Mesendoderm (in vitro differentiated cells): ENCODE results near the gene CDC42BPA.

Experiments used
- DNase-seq: peaks from one replicate; pipeline ENCODE4 v3.0.0; 2013
- H2AK5ac ChIP-seq: 2 replicates; pipeline ENCODE4 v1.6.1; 2013; ENCODE audit warnings: low read length, inconsistent platforms
- H2BK120ac ChIP-seq: 2 replicates; pipeline ENCODE4 v1.6.1; 2013; ENCODE audit warnings: low read depth, mild to moderate bottlenecking, low read length, moderate library complexity, mixed read lengths
- H2BK15ac ChIP-seq: replicated peaks from 2 replicates; pipeline ENCODE4 v1.6.1; 2013; ENCODE audit warnings: low read depth, mild to moderate bottlenecking, moderate library complexity
- H2BK5ac ChIP-seq: 2 replicates; pipeline ENCODE4 v1.6.1; 2013; ENCODE audit warnings: low read length, inconsistent platforms
- H3K18ac ChIP-seq: 2 replicates; pipeline ENCODE4 v1.6.1; 2013; ENCODE audit warnings: mild to moderate bottlenecking, low read length, mixed read lengths
- H3K23ac ChIP-seq: one replicate; pipeline ENCODE4 v1.6.1; 2013; ENCODE audit warnings: low read length
- H3K27ac ChIP-seq: 2 replicates; pipeline ENCODE4 v1.5.1; 2013; ENCODE audit warnings: low read depth, mild to moderate bottlenecking, inconsistent platforms, low read length, moderate library complexity
- H3K27me3 ChIP-seq: 2 replicates; pipeline ENCODE4 v1.6.1; 2013; ENCODE audit warnings: low read length, control low read depth, mild to moderate bottlenecking, inconsistent platforms; ENCODE audit not compliant: insufficient read depth, poor library complexity
- H3K36me3 ChIP-seq: 2 replicates; pipeline ENCODE4 v1.6.1; 2013; ENCODE audit warnings: low read length, inconsistent platforms; ENCODE audit not compliant: control insufficient read depth, insufficient read depth
- H3K4ac ChIP-seq: one replicate; pipeline ENCODE4 v1.6.1; 2013; ENCODE audit warnings: low read depth, mild to moderate bottlenecking, low read length, moderate library complexity
- H3K4me1 ChIP-seq: 2 replicates; pipeline ENCODE4 v1.6.1; 2013; ENCODE audit warnings: low read depth, low read length, inconsistent platforms; ENCODE audit not compliant: control insufficient read depth
- H3K4me2 ChIP-seq: 2 replicates; pipeline ENCODE4 v1.6.1; 2013; ENCODE audit warnings: low read length
- H3K4me3 ChIP-seq: 2 replicates; pipeline ENCODE4 v1.5.1; 2013; ENCODE audit warnings: mild to moderate bottlenecking, low read length
- H3K56ac ChIP-seq: one replicate; pipeline ENCODE4 v1.6.1; 2013; ENCODE audit warnings: low read length
- H3K79me1 ChIP-seq: 2 replicates; pipeline ENCODE4 v1.6.1; 2013; ENCODE audit warnings: low read length, inconsistent platforms
- H3K79me2 ChIP-seq: 2 replicates; pipeline ENCODE4 v1.6.1; 2013; ENCODE audit warnings: mild to moderate bottlenecking, low read length; ENCODE audit not compliant: control insufficient read depth, insufficient read depth
- H3K9ac ChIP-seq: 2 replicates; pipeline ENCODE4 v1.6.1; 2013; ENCODE audit warnings: low read length, inconsistent platforms
- H4K5ac ChIP-seq: one replicate; pipeline ENCODE4 v1.6.1; 2013; ENCODE audit warnings: low read length
- H4K8ac ChIP-seq: one replicate; pipeline ENCODE4 v1.6.1; 2013; ENCODE audit warnings: low read depth, mild to moderate bottlenecking, control low read depth, low read length, moderate library complexity
- WGBS: extraction: QIAGEN DNeasy Blood & Tissue Kit; methylation state at CpG from one replicate; pipeline ENCODE4 v1.1.7; 2013; ENCODE audit warnings: low lambda C conversion rate, missing lambda C conversion rate; ENCODE audit not compliant: insufficient coverage; ENCODE audit errors: extremely low coverage; 5-methylcytosine and 5-hydroxymethylcytosine counted together

CDC42BPA gene

DNA sequence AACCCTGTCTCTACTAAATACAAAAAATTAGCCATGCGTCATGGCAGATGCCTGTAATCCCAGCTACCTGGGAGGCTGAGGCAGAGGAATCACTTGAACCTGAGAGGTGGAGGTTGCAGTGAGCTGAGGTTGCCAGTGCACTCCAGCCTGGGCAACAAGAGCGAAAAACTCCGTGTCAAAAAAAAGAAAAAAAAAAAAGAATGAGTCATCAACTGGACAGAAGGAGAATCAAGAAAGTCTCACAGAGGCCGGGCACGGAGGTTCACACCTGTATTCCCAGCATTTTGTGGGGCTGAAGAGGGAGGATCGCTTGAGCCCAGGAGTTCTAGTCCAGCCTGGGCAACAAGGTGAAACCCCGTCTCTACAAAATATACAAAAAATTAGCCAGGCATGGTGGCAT is 45.5 kb upstream of the CDC42BPA start:
- no CpG with 5 or more reads among the region's 7 CpGs for WGBS

DNA sequence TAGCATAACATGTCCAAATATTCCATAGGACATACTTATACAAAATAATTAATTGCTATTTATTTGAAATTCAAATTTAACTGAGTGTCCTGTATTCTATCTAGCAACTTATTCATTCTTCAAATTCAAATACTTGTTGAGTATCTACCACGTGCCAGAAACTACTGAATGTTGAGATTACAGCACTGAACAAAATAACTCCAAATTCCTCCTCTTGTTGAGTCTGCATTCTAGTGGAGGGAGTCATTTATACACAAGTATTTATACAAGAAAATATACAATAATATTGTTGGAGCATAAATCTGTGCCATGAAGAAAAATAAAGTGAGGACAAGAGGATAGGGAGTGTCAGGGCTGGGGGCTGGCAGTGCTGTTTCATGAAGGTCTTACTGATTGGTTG is 43.7 kb upstream of the CDC42BPA start:
- Histone ChIP-seq H3K4me3 (no peak overlapping the region), H4K5ac (no peak overlapping the region), H3K23ac (no peak overlapping the region), H3K27me3 (no peaks in the 10 kb centered on the region), H3K4me1 (peaks cover 5% of the 10 kb centered on the region), H2BK15ac (no peak overlapping the region), H3K36me3 (no peaks in the 10 kb centered on the region), H3K79me2 (no peaks in the 10 kb centered on the region), H3K56ac (no peak overlapping the region), H2AK5ac (no peak overlapping the region), H2BK5ac (no peak overlapping the region), H2BK120ac (no peak overlapping the region), H3K18ac (no peak overlapping the region), H3K27ac (no peak overlapping the region), H3K9ac (no peak overlapping the region), H3K4ac (no peak overlapping the region), H3K79me1 (no peaks in the 10 kb centered on the region), H4K8ac (no peak overlapping the region), H3K4me2 (no peak overlapping the region)
- no CpG with 5 or more reads among the region's 1 CpG for WGBS
- no peak for DNase-seq

More for the DNA sequence above, 45.5 kb upstream of the CDC42BPA start:
- no peak overlapping the region for H2BK120ac ChIP-seq
- H4K5ac ChIP-seq = no peak overlapping the region
- no peaks in the 10 kb centered on the region for H3K4me1 ChIP-seq
- H4K8ac ChIP-seq = no peak overlapping the region
- H3K9ac ChIP-seq = no peak overlapping the region
- H3K36me3 ChIP-seq = no peaks in the 10 kb centered on the region
- no peaks in the 10 kb centered on the region for H3K27me3 ChIP-seq
- no peak overlapping the region for H2AK5ac ChIP-seq
- no peak overlapping the region for H3K4me3 ChIP-seq
- no peak for DNase-seq
- H3K79me2 ChIP-seq = no peaks in the 10 kb centered on the region
- H3K27ac ChIP-seq = no peak overlapping the region
- no peak overlapping the region for H3K4me2 ChIP-seq
- H2BK15ac ChIP-seq = no peak overlapping the region
- no peaks in the 10 kb centered on the region for H3K79me1 ChIP-seq
- no peak overlapping the region for H2BK5ac ChIP-seq
- no peak overlapping the region for H3K4ac ChIP-seq
- H3K56ac ChIP-seq = no peak overlapping the region
- no peak overlapping the region for H3K23ac ChIP-seq
- no peak overlapping the region for H3K18ac ChIP-seq

DNA sequence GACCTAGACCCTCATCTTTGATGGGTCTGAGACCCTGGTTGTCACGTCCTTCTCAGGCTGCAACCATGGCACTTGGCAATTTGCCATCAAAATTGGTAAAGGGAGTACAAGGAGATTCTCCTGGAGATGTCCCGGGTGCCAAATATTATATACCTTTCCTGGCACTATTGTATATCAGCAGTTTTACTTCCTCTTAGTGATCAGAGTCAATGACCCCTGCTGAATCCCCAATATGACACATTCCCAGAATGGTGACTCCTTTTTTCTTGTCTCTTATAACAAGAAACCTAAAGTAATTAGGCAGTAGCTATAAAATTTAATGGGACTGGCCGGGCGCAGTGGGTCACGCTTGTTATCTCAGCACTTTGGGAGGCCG is 39.6 kb upstream of the CDC42BPA start:
- no peak overlapping the region for H3K23ac ChIP-seq
- H3K27ac ChIP-seq = peak overlapping the region; percentile 15
- no peak overlapping the region for H4K8ac ChIP-seq
- H3K56ac ChIP-seq = peak overlapping the region; percentile 45
- H3K18ac ChIP-seq = peak overlapping the region; percentile 89
- H3K79me2 ChIP-seq = no peaks in the 10 kb centered on the region
- H2BK5ac ChIP-seq = peak overlapping the region; percentile 49
- H3K79me1 ChIP-seq = no peaks in the 10 kb centered on the region
- no peak overlapping the region for H2AK5ac ChIP-seq
- peaks cover 11% of the 10 kb centered on the region for H3K4me1 ChIP-seq
- no peaks in the 10 kb centered on the region for H3K36me3 ChIP-seq
- peak overlapping the region; percentile 65 for H2BK120ac ChIP-seq
- no CpG with 5 or more reads among the region's 6 CpGs for WGBS
- H3K9ac ChIP-seq = no peak overlapping the region
- H3K4me2 ChIP-seq = no peak overlapping the region
- no peak overlapping the region for H4K5ac ChIP-seq
- no peak overlapping the region for H3K4me3 ChIP-seq
- H2BK15ac ChIP-seq = no peak overlapping the region
- no peak for DNase-seq
- H3K27me3 ChIP-seq = no peaks in the 10 kb centered on the region
- peak overlapping the region; percentile 48 for H3K4ac ChIP-seq

DNA sequence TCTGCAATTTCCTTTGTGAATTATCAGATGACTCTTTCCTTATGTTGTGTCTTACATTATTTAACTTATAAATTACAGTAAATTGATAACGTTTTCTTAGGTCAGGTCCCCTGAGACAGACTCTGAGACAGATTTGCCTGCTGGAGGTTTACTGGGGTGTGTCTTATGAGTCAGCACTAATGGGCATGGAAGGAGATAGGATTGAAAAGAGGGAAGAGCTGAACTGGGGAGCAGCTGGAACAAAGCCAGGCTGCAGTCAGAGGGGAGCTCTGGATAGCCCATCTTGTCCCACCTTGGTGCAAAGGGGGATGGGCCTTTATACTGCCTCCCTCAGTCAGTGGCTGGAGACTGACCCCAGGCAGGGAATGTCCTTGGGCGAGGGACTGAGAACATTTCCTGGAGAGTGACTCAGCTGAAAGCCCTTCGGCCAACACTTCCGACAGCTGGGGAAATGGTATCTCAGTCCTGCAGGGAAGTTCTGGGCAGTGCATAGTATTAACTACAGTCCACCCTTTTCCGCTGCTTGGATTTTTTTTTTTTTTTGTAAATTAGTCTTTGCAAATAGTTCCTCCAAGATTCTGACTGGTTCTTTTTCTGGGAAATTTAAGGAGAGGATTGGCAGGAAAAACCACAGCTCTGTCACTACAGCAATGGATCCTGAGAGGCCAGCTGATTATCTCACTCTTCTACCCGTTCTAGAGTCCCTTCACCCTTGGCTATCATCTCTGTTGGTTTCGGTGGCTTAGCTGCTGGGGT is 39.1 kb upstream of the CDC42BPA start:
- no peak overlapping the region for H3K4me2 ChIP-seq
- H3K56ac ChIP-seq = peak overlapping the region; percentile 45
- peaks cover 11% of the 10 kb centered on the region for H3K4me1 ChIP-seq
- H3K79me1 ChIP-seq = no peaks in the 10 kb centered on the region
- H3K27ac ChIP-seq = peak overlapping the region; percentile 15
- no peaks in the 10 kb centered on the region for H3K36me3 ChIP-seq
- peak; percentile 93 for DNase-seq
- no peaks in the 10 kb centered on the region for H3K27me3 ChIP-seq
- no peak overlapping the region for H2AK5ac ChIP-seq
- H4K5ac ChIP-seq = no peak overlapping the region
- H3K79me2 ChIP-seq = no peaks in the 10 kb centered on the region
- H2BK5ac ChIP-seq = peak overlapping the region; percentile 49
- peak overlapping the region; percentile 48 for H3K4ac ChIP-seq
- H2BK15ac ChIP-seq = no peak overlapping the region
- no CpG with 5 or more reads among the region's 7 CpGs for WGBS
- H3K18ac ChIP-seq = peak overlapping the region; percentile 89
- H3K4me3 ChIP-seq = no peak overlapping the region
- H2BK120ac ChIP-seq = peak overlapping the region; percentile 65
- H4K8ac ChIP-seq = no peak overlapping the region
- no peak overlapping the region for H3K23ac ChIP-seq
- no peak overlapping the region for H3K9ac ChIP-seq

DNA sequence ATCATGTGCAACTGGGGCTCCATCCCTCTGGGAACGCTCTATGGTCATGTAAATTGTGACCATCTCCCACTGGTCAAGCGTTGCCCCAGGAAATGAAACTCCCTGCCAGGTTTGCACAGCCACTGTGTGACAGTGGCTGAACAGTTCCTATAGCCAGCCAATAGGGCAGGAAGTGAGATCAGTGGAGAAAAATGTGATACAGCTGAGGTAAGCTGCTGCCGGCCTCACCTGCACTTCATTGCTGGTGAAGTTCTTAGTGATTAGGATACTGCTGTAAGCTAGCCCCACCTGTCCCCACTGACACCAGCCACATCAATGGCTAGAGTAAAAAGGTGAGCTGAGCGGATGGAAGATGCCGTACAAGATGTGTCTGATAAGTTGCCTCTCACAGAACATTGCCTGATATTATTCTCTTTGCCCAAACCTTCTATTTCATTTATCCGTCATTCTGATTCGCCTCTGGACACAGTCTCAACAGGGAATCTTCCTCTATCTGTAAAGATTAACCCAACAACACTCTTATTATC is 38.4 kb upstream of the CDC42BPA start:
- H3K79me2 ChIP-seq = no peaks in the 10 kb centered on the region
- no peak overlapping the region for H3K9ac ChIP-seq
- no peaks in the 10 kb centered on the region for H3K36me3 ChIP-seq
- H2BK120ac ChIP-seq = no peak overlapping the region
- no peaks in the 10 kb centered on the region for H3K79me1 ChIP-seq
- peak overlapping the region; percentile 8 for H2AK5ac ChIP-seq
- WGBS = 100% methylated on average over 2 of the region's 7 CpGs
- no peak overlapping the region for H2BK15ac ChIP-seq
- no peak overlapping the region for H3K4me2 ChIP-seq
- peak; percentile 88 for DNase-seq
- peak overlapping the region; percentile 60 for H3K27ac ChIP-seq
- H3K56ac ChIP-seq = no peak overlapping the region
- H4K8ac ChIP-seq = no peak overlapping the region
- peak overlapping the region; percentile 48 for H3K4ac ChIP-seq
- peaks cover 11% of the 10 kb centered on the region for H3K4me1 ChIP-seq
- no peak overlapping the region for H3K23ac ChIP-seq
- no peak overlapping the region for H3K4me3 ChIP-seq
- H3K18ac ChIP-seq = no peak overlapping the region
- H3K27me3 ChIP-seq = no peaks in the 10 kb centered on the region
- H4K5ac ChIP-seq = no peak overlapping the region
- no peak overlapping the region for H2BK5ac ChIP-seq
